OCI-LY1 (cell line): ENCODE results near the gene DGLUCY.

Source experiments
- CTCF ChIP-seq: fragments of 200-600 bp; sonication (generic), shearing (Covaris generic); IDR thresholded peaks from 2 replicates; pipeline ENCODE4 v1.5.1; 2017; ENCODE audit warnings: mild to moderate bottlenecking, antibody characterized with exemption, low read length, moderate library complexity, mixed read lengths
- EZH2 ChIP-seq: fragments of 200-600 bp; sonication (generic), shearing (Covaris generic); IDR thresholded peaks from 2 replicates; pipeline ENCODE4 v1.8.0; 2017; ENCODE audit warnings: borderline replicate concordance, mixed run types, mild to moderate bottlenecking, antibody characterized with exemption, low read length, moderate library complexity, mixed read lengths

DNA sequence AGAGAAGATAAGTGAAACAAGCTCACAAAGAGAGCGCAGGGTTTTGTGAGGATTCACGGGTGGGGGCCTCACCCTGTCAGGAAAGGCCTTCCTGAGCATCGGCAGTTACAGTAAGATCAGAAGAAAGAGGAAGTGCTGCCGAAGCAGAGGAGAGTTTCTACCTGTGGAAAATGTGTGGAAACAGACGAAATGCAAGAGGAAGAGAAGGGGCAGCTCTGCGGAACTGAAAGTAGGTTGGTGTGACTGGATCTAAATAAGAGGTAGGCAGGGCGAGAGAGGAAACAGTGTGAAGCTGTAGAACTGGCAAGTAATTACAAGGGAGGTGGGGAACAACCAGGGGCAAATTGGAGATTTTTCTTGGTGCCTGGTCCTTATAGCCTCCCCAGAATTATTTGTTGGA is 128.0 kb downstream of the DGLUCY start:
- TF ChIP-seq CTCF: no peak
- TF ChIP-seq EZH2: no peak
